ENCODE measurements around the gene KYNU.

DNA sequence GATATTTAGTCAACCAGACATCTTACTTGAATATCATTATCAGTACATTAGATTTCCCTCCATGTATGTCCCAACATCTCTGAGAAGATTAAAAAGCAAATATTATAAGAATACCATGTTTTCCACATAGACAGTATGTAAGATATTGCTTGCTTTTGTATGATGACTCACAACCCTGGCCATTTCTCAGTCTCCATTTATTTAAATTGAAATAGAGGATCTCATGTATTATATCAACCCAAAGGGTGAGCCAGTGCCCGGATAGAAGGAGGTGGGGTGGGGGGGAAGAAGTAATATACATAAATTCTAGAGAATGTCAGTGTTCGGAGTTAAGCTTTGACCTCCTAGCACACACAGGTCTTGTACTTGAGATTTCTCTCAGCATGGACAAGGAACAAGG is 109.6 kb downstream of the KYNU start:
- TF ChIP-seq EP300 (IDR thresholded peaks at IDR 0.05; ENCODE audit: borderline replicate concordance in 1 of 2, control insufficient read depth in 1 of 2, low read depth in 2 of 2, low read length in 2 of 2) (no peak), POLR2A (IDR thresholded peaks at IDR 0.05; ENCODE audit: low read depth, low read length) (no peak), ZNF24 (IDR thresholded peaks at IDR 0.05) (no peak), CEBPB (IDR thresholded peaks at IDR 0.05; ENCODE audit: borderline replicate concordance in 1 of 2, low read depth in 2 of 2, low read length in 2 of 2) (no peak), ZNF217 (IDR thresholded peaks at IDR 0.05) (no peak), BRCA1 (IDR thresholded peaks at IDR 0.05; ENCODE audit: low read depth, low read length) (no peak), DPF2 (IDR thresholded peaks at IDR 0.05) (no peak), CREB1 (IDR thresholded peaks at IDR 0.05; ENCODE audit: low read depth) (no peak)
- TF ChIP-seq, protein P1, sequence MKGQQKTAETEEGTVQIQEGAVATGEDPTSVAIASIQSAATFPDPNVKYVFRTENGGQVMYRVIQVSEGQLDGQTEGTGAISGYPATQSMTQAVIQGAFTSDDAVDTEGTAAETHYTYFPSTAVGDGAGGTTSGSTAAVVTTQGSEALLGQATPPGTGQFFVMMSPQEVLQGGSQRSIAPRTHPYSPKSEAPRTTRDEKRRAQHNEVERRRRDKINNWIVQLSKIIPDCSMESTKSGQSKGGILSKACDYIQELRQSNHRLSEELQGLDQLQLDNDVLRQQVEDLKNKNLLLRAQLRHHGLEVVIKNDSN (IDR thresholded peaks at IDR 0.05; ENCODE audit: borderline replicate concordance, extremely low read length, insufficient read depth, low read depth, low read length), result no peak
- TF ChIP-seq, protein P2, sequence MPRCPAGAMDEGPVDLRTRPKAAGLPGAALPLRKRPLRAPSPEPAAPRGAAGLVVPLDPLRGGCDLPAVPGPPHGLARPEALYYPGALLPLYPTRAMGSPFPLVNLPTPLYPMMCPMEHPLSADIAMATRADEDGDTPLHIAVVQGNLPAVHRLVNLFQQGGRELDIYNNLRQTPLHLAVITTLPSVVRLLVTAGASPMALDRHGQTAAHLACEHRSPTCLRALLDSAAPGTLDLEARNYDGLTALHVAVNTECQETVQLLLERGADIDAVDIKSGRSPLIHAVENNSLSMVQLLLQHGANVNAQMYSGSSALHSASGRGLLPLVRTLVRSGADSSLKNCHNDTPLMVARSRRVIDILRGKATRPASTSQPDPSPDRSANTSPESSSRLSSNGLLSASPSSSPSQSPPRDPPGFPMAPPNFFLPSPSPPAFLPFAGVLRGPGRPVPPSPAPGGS (IDR thresholded peaks at IDR 0.05; ENCODE audit: borderline replicate concordance, insufficient read depth, low read depth, low read length, poor library complexity, severe bottlenecking), result no peak
- TF ChIP-seq, protein P3, sequence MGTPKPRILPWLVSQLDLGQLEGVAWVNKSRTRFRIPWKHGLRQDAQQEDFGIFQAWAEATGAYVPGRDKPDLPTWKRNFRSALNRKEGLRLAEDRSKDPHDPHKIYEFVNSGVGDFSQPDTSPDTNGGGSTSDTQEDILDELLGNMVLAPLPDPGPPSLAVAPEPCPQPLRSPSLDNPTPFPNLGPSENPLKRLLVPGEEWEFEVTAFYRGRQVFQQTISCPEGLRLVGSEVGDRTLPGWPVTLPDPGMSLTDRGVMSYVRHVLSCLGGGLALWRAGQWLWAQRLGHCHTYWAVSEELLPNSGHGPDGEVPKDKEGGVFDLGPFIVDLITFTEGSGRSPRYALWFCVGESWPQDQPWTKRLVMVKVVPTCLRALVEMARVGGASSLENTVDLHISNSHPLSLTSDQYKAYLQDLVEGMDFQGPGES (IDR thresholded peaks at IDR 0.05), result no peak
- TF ChIP-seq, protein P4, sequence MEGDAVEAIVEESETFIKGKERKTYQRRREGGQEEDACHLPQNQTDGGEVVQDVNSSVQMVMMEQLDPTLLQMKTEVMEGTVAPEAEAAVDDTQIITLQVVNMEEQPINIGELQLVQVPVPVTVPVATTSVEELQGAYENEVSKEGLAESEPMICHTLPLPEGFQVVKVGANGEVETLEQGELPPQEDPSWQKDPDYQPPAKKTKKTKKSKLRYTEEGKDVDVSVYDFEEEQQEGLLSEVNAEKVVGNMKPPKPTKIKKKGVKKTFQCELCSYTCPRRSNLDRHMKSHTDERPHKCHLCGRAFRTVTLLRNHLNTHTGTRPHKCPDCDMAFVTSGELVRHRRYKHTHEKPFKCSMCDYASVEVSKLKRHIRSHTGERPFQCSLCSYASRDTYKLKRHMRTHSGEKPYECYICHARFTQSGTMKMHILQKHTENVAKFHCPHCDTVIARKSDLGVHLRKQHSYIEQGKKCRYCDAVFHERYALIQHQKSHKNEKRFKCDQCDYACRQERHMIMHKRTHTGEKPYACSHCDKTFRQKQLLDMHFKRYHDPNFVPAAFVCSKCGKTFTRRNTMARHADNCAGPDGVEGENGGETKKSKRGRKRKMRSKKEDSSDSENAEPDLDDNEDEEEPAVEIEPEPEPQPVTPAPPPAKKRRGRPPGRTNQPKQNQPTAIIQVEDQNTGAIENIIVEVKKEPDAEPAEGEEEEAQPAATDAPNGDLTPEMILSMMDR (IDR thresholded peaks at IDR 0.05 in 2 of 3, conservative IDR thresholded peaks at IDR 0.05 in 1 of 3; ENCODE audit: control insufficient read depth in 2 of 3, extremely low read depth in 1 of 3, insufficient read depth in 1 of 3, low read depth in 3 of 3, low read length in 3 of 3), result no peak
